MCF 10A (cell line): ENCODE results near the gene PPP3CA. TPM values are rescaled to one million over a fixed set of nuclear protein-coding genes. Genes with fewer than 3 reads are reported as not detected.
A peak's percentile ranks its signal among the peaks of the same experiment; 100 is the strongest.

Experiments
- BruUV-seq: library from RNA; stranded (reverse); fragments of 400-500 nt; replicated peaks from 2 replicates; lab custom pipeline; 2021; lab: Mats Ljungman, UMichigan
- CTCF ChIA-PET: fragments of 300-600 bp; sonication (Branson Sonifier 250); formaldehyde crosslinking; extraction: SDS; loops from one replicate; lab custom pipeline; 2021; ENCODE audit warnings: antibody characterized with exemption, inconsistent platforms; lab: Yijun Ruan, JAX
- POLR2A ChIA-PET: fragments of 300-600, 350-650 bp; sonication (Branson Sonifier 250); formaldehyde crosslinking; extraction: SDS; loops from one replicate; lab custom pipeline; 2020; ENCODE audit warnings: antibody characterized with exemption, inconsistent platforms; lab: Yijun Ruan, JAX
- DNase-seq: peaks from one replicate; pipeline ENCODE4 v3.0.0-alpha.2; 2018; ENCODE audit not compliant: unreplicated experiment
- H3K27ac Mint-ChIP-seq: one replicate; pipeline ENCODE4 v1.8.0; 2022; ENCODE audit warnings: mild to moderate bottlenecking, low read depth, mixed read lengths; ENCODE audit not compliant: unreplicated experiment
- H3K27me3 Mint-ChIP-seq: one replicate; pipeline ENCODE4 v1.8.0; 2022; ENCODE audit warnings: mixed read lengths; ENCODE audit not compliant: insufficient read depth, unreplicated experiment
- H3K36me3 Mint-ChIP-seq: one replicate; pipeline ENCODE4 v1.8.0; 2022; ENCODE audit warnings: mild to moderate bottlenecking, moderate library complexity, mixed read lengths; ENCODE audit not compliant: insufficient read depth, unreplicated experiment
- H3K4me1 Mint-ChIP-seq: one replicate; pipeline ENCODE4 v1.8.0; 2022; ENCODE audit warnings: mixed read lengths; ENCODE audit not compliant: insufficient read depth, unreplicated experiment
- H3K4me3 Mint-ChIP-seq: one replicate; pipeline ENCODE4 v1.8.0; 2022; ENCODE audit warnings: mild to moderate bottlenecking, moderate library complexity, mixed read lengths; ENCODE audit not compliant: unreplicated experiment
- H3K9me3 Mint-ChIP-seq: one replicate; pipeline ENCODE4 v1.8.0; 2022; ENCODE audit warnings: mixed read lengths; ENCODE audit not compliant: unreplicated experiment
- CTCF ChIP-seq: fragments of 200-600 bp; IDR thresholded peaks from one replicate; pipeline ENCODE4 v1.8.0; 2022; ENCODE audit warnings: antibody characterized with exemption, mild to moderate bottlenecking; ENCODE audit not compliant: unreplicated experiment
- intact Hi-C: fragments of 100-400 bp; cut with micrococcal nuclease; formaldehyde crosslinking; loops from 2 replicates; pipeline ENCODE4 v1.14.1; 2022
- total RNA-seq: library from RNA; stranded (reverse); gene quantifications from 2 replicates; pipeline ENCODE4 v1.2.3, GENCODE V29; 2022

PPP3CA gene
- total RNA-seq, 1 experiment from 2014 or later = 73.0 TPM

DNA sequence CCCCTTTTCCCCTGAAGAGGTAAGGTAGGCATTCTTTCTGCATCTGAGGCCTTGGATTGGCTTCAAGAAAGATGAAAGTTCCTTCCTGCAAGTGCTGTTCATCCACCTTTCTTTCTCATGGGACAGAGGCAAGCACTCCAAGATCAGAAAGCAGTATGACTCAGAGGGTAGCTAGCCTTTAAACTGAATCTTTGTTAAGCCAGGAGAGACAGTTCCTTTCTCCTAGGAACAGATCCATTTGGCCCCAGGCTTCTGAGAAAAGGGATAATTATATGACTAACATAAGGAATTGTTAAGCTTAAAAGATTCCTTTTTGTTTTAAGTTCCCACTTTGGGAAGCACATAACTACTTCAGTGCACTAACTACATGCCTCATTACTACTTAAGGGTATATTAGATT lies 192.0 kb downstream of the PPP3CA start:
- no peak for TF ChIP-seq CTCF
- BruUV-seq = no TSS peak
- Mint-ChIP-seq H3K27ac (peak overlapping the region; percentile 96), H3K4me3 (no peak overlapping the region), H3K27me3 (no peaks in the 10 kb centered on the region), H3K4me1 (peaks cover 35% of the 10 kb centered on the region), H3K36me3 (no peaks in the 10 kb centered on the region), H3K9me3 (no peaks in the 10 kb centered on the region)
- intact Hi-C loops = loop anchor here (5.0 kb wide), 2 partner anchors 133 to 733 kb away; no protein-coding TSS in a partner anchor
- CTCF ChIA-PET = interaction anchor here (0.7 kb wide), 1 partner anchor 14 kb away, joined by 3 read pairs; no protein-coding TSS in a partner anchor
- peak; percentile 92 for DNase-seq
- POLR2A ChIA-PET = interaction anchor here (0.6 to 1.4 kb wide), 8 partner anchors 13 to 1109 kb away, joined by 3 to 7 read pairs (median 3); partner anchors contain the start of gene PPP3CA

- POLR2A ChIA-PET = no interaction called here
- Mint-ChIP-seq H3K9me3 (no peaks in the 10 kb centered on the region), H3K36me3 (no peaks in the 10 kb centered on the region), H3K27me3 (no peaks in the 10 kb centered on the region), H3K4me3 (no peak overlapping the region), H3K4me1 (peaks cover 35% of the 10 kb centered on the region), H3K27ac (no peak overlapping the region)
- TF ChIP-seq CTCF = no peak
- BruUV-seq = no TSS peak
- intact Hi-C loops = no loop called here
- no peak for DNase-seq
- CTCF ChIA-PET = interaction anchor here (0.6 kb wide), 1 partner anchor 951 kb away, joined by 3 read pairs; no protein-coding TSS in a partner anchor
Observed at GRCh38 chr4:101153653-101154052, 193.7 kb downstream of the PPP3CA start.

DNA sequence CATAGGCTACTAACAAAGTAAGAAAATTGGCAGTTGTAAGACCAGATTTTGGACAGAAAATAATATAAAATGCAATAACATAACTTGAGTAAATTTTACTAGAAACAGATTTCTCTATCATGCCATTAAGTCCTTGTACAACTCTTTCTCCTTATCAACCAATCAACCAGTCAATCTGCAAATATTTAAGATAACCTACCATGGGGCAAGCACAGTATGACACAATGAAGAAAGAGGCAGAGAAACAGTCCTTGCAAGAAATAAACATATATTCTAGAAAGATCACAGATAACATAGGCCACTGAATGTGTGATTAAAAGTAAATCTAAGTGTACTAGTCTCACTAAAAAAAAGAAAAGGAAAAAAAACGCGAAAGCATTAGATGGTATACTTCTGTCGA lies 194.8 kb downstream of the PPP3CA start:
- no peaks in the 10 kb centered on the region for H3K27me3 Mint-ChIP-seq
- no peaks in the 10 kb centered on the region for H3K9me3 Mint-ChIP-seq
- TF ChIP-seq CTCF = no peak
- peaks cover 26% of the 10 kb centered on the region for H3K4me1 Mint-ChIP-seq
- H3K36me3 Mint-ChIP-seq = no peaks in the 10 kb centered on the region
- no peak overlapping the region for H3K27ac Mint-ChIP-seq
- DNase-seq = no peak
- H3K4me3 Mint-ChIP-seq = no peak overlapping the region
- ChIA-PET CTCF (no interaction called here), POLR2A (no interaction called here)
- BruUV-seq = no TSS peak
- intact Hi-C loops = no loop called here

DNA sequence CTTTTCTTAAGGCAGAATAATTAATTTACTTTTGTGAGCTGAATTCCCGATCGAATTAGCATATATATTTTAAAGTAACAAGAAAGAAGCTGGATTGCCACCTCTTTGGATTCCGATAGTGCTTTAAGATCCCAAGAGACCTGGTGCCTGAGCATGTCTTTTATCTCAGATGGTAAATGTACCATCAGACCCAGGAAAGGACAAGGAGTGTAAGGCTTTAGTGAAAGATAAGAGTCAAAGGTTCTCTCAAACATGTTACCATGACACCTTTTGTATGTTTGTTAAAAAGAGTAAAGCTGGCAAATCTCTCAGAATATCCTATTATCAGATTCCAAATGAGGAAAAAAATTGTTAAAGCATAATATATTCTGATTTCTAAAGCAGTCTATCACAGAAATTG lies 198.8 kb downstream of the PPP3CA start:
- Mint-ChIP-seq H3K4me3 (no peak overlapping the region), H3K36me3 (no peaks in the 10 kb centered on the region), H3K27ac (no peak overlapping the region), H3K9me3 (no peaks in the 10 kb centered on the region), H3K4me1 (peaks cover under 1% of the 10 kb centered on the region), H3K27me3 (no peaks in the 10 kb centered on the region)
- ChIA-PET POLR2A (interaction anchor here (0.6 to 0.9 kb wide), 2 partner anchors 10 to 149 kb away, joined by 3 to 7 read pairs; no protein-coding TSS in a partner anchor), CTCF (no interaction called here)
- BruUV-seq = no TSS peak
- intact Hi-C loops = no loop called here
- DNase-seq = no peak
- TF ChIP-seq CTCF = no peak
